Measurements from ENCODE around the gene CALML6.

DNA sequence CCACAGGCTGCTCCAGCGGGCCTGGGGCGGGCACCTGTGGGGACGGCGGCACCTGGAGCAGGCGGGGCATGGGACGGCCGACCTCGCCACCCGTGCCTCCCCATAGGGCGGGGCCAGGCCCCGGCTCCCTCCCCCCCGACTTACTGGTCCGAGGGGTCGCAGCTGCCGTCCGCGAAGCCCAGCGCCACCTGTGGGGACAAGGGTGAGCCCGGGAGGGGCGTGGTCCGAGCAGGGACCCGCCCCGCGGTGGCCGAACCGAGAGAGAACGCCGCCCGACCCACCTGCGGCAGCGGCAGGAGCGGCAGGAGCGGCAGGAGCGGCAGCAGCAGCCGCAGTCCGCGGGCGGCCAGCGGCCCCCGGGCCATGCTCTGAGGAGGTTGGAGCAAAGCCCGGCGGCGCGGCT is 3.8 kb downstream of the CALML6 start, which contains the start of gene TMEM52:
- TF ChIP-seq CTCF (IDR thresholded peaks at IDR 0.05; ENCODE audit: low read length) (peak; percentile 14; the same call in 1 of the 2 replicates), EZH2 (IDR thresholded peaks at IDR 0.05; ENCODE audit: borderline replicate concordance, low read length) (no peak)

Measured in OCI-LY1 (cell line).